ENCODE data around the gene PSAPL1.

The PSAPL1 gene

DNA sequence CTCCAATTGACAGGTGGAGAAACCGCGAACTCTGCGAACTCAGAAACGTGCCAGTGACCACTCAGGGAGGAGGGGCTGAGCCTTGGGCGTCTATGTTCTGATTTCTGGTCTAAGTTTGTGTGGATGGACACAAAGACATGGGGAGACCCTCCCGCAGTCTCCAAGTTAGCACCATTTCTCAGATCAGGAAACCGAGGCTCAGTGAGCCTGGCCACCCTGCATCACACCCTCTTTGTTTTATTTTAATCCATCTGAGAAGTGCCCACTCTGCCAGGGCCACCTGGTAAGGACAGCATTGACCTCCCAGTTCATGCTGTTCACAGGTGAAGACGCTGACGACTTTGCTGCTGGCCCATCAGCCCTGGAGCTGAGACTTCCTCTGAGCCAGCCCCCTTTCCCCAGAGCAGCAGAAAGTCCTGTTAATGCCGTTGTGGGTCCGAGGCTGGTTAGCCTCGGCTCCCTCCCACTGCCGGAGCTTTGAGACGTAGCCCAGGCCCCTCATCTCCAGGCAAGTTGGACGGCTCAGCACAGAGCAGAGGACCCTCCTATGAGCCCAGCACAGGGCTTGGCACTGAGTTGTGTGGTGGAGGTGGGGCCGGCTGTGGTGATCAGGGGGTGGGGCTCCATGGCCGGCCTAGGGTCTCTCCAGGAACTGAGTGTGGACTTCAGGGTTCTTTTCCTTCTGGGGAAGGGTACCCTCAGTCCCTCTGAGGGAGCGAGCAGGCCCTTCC, 43.7 kb downstream of the PSAPL1 start:
- no peak for DNase-seq (ENCODE audit: low read depth)
- H3K4me3 ChIP-seq (ENCODE audit: control insufficient read depth, low read depth, low read length) = no peak overlapping the region
- TF ChIP-seq, protein P1, sequence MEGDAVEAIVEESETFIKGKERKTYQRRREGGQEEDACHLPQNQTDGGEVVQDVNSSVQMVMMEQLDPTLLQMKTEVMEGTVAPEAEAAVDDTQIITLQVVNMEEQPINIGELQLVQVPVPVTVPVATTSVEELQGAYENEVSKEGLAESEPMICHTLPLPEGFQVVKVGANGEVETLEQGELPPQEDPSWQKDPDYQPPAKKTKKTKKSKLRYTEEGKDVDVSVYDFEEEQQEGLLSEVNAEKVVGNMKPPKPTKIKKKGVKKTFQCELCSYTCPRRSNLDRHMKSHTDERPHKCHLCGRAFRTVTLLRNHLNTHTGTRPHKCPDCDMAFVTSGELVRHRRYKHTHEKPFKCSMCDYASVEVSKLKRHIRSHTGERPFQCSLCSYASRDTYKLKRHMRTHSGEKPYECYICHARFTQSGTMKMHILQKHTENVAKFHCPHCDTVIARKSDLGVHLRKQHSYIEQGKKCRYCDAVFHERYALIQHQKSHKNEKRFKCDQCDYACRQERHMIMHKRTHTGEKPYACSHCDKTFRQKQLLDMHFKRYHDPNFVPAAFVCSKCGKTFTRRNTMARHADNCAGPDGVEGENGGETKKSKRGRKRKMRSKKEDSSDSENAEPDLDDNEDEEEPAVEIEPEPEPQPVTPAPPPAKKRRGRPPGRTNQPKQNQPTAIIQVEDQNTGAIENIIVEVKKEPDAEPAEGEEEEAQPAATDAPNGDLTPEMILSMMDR (conservative IDR thresholded peaks at IDR 0.05; ENCODE audit: control insufficient read depth, insufficient read depth, low read depth, low read length) = no peak

DNA sequence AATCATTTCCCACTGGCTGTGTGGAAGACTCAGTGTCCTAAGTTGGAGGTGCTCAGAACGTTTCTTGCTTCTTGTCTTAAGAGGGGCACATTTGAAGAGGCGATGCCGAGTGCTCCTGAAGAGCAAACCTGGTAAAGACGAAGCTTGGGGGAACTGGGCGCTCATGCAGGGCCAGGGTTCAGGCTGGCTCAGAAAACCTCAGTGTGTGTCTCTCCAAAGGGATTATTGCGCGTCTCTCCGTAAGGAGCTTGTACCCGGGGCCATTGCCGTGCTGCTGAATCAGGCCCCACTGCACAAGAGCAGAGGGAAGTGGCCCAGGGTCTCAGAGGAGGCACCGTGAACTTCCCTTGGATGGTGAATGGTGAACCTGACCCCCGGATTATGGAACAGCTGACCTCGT, 44.4 kb downstream of the PSAPL1 start:
- H3K4me3 ChIP-seq (ENCODE audit: control insufficient read depth, low read depth, low read length) = no peak overlapping the region
- no peak for DNase-seq (ENCODE audit: low read depth)
- TF ChIP-seq, protein P1 (conservative IDR thresholded peaks at IDR 0.05; ENCODE audit: control insufficient read depth, insufficient read depth, low read depth, low read length) = no peak

- no peak overlapping the region for H3K4me3 ChIP-seq (ENCODE audit: control insufficient read depth, low read depth, low read length)
- DNase-seq (ENCODE audit: low read depth) = no peak
- TF ChIP-seq, protein P1 (conservative IDR thresholded peaks at IDR 0.05; ENCODE audit: control insufficient read depth, insufficient read depth, low read depth, low read length) = no peak
Observed at GRCh38 chr4:7389719-7390118, 45.0 kb downstream of the PSAPL1 start.

DNA sequence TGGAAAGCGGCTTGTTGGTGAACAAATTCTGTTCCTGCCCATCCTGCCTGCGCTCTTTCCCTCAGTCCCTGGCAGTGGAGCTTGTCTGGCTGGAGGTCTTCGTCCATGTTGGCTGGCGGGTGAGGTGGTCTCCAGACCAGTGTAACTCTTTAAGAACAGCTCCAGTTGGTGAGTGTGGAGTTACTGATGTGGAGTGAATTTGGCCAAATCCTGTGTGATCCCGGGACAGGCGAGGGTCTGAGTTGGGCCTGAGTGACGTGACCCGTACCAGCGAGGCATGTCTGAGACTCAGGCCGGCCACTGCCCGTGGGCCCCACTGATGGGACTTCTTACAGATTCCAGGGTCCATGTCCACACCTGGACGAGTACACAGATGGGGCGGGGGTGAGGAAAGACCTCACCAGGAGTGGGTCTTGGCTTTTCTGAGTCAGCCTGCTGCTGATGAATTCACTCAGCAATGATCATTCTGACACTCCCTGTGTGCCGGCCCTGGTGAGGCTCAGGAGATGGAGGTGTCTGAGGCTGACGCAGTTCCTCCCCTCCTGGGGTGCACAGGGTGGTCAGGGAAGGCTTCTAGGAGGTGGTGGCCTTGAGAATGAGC, 45.5 kb downstream of the PSAPL1 start:
- TF ChIP-seq, protein P1 (conservative IDR thresholded peaks at IDR 0.05; ENCODE audit: control insufficient read depth, insufficient read depth, low read depth, low read length) = no peak
- DNase-seq (ENCODE audit: low read depth) = no peak
- H3K4me3 ChIP-seq (ENCODE audit: control insufficient read depth, low read depth, low read length) = no peak overlapping the region

DNA sequence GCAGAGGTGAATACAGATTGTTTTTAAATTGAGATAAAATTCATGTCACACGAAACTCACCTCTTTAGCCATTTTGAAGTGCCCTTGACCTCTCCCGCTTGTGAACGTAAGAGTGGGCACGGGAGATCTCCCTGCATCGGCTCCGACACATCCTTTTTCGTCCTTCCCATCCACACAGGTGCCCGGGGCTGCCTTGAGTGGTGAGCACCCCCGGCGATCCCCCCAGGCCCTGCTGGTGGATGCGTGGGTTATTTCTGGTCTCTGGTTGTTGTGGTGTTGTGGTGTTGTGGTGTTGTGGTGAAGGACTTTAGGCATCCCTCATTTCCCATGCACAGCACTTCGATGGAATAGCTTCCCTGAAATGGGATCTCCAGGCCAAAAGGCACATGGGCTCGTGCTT, 46.1 kb downstream of the PSAPL1 start:
- TF ChIP-seq, protein P1 (conservative IDR thresholded peaks at IDR 0.05; ENCODE audit: control insufficient read depth, insufficient read depth, low read depth, low read length) = no peak
- no peak for DNase-seq (ENCODE audit: low read depth)
- H3K4me3 ChIP-seq (ENCODE audit: control insufficient read depth, low read depth, low read length) = no peak overlapping the region

- no peak overlapping the region for H3K4me3 ChIP-seq (ENCODE audit: control insufficient read depth, low read depth, low read length)
- DNase-seq (ENCODE audit: low read depth) = no peak
- TF ChIP-seq, protein P1 (conservative IDR thresholded peaks at IDR 0.05; ENCODE audit: control insufficient read depth, insufficient read depth, low read depth, low read length) = no peak
Observed at GRCh38 chr4:7387925-7388324, 46.8 kb downstream of the PSAPL1 start.
